Measurements from ENCODE around the gene FBXW11.
"Not testable (repeated sequence)": the region's sequence is repeated elsewhere in the genome, so short reads cannot be mapped to it uniquely, and the experiment has no call there.

FBXW11 gene

GRCh38 chr5:171965745-171966144 lies 40.7 kb downstream of the FBXW11 start:
- TF ChIP-seq ZNF274 (IDR thresholded peaks at IDR 0.05; ENCODE audit: low read depth, low read length), result no peak

GRCh38 chr5:171963416-171963815 lies 43.0 kb downstream of the FBXW11 start:
- no peak for TF ChIP-seq ZNF274 (IDR thresholded peaks at IDR 0.05; ENCODE audit: low read depth, low read length)
- no peak overlapping the region for H3K4me3 ChIP-seq (ENCODE audit: low read length)

More at GRCh38 chr5:171965745-171966144, 40.7 kb downstream of the FBXW11 start:
- H3K4me3 ChIP-seq (ENCODE audit: low read length), result no peak overlapping the region

- H3K4me3 ChIP-seq (ENCODE audit: low read length), result no peak overlapping the region
- TF ChIP-seq ZNF274 (IDR thresholded peaks at IDR 0.05; ENCODE audit: low read depth, low read length), result no peak
These were observed 45.3 kb downstream of the FBXW11 start for GRCh38 chr5:171961117-171961516.

- no peak for TF ChIP-seq ZNF274 (IDR thresholded peaks at IDR 0.05; ENCODE audit: low read depth, low read length)
- H3K4me3 ChIP-seq (ENCODE audit: low read length), result no peak overlapping the region; the same call in 1 of the 2 replicates
These were observed 48.7 kb downstream of the FBXW11 start for GRCh38 chr5:171957591-171958251.

GRCh38 chr5:171956887-171957495 lies 49.4 kb downstream of the FBXW11 start:
- no peak overlapping the region; the same call in 1 of the 2 replicates for H3K4me3 ChIP-seq (ENCODE audit: low read length)
- no peak for TF ChIP-seq ZNF274 (IDR thresholded peaks at IDR 0.05; ENCODE audit: low read depth, low read length)

GRCh38 chr5:171956314-171956713 lies 50.1 kb downstream of the FBXW11 start:
- H3K4me3 ChIP-seq (ENCODE audit: low read length), result no peak overlapping the region
- no peak for TF ChIP-seq ZNF274 (IDR thresholded peaks at IDR 0.05; ENCODE audit: low read depth, low read length)

GRCh38 chr5:171955761-171956160 lies 50.7 kb downstream of the FBXW11 start:
- no peak for TF ChIP-seq ZNF274 (IDR thresholded peaks at IDR 0.05; ENCODE audit: low read depth, low read length)
- no peak overlapping the region for H3K4me3 ChIP-seq (ENCODE audit: low read length)

- H3K4me3 ChIP-seq (ENCODE audit: low read length), result no peak overlapping the region
- no peak for TF ChIP-seq ZNF274 (IDR thresholded peaks at IDR 0.05; ENCODE audit: low read depth, low read length)
These were observed 51.7 kb downstream of the FBXW11 start for GRCh38 chr5:171954721-171955120.

GRCh38 chr5:171953860-171954701 lies 52.4 kb downstream of the FBXW11 start:
- no peak overlapping the region for H3K4me3 ChIP-seq (ENCODE audit: low read length)
- no peak for TF ChIP-seq ZNF274 (IDR thresholded peaks at IDR 0.05; ENCODE audit: low read depth, low read length)

GRCh38 chr5:171952021-171952420 lies 54.4 kb downstream of the FBXW11 start:
- no peak overlapping the region for H3K4me3 ChIP-seq (ENCODE audit: low read length)
- no peak for TF ChIP-seq ZNF274 (IDR thresholded peaks at IDR 0.05; ENCODE audit: low read depth, low read length)

- no peak for TF ChIP-seq ZNF274 (IDR thresholded peaks at IDR 0.05; ENCODE audit: low read depth, low read length)
- H3K4me3 ChIP-seq (ENCODE audit: low read length), result no peak overlapping the region
These were observed 55.2 kb downstream of the FBXW11 start for GRCh38 chr5:171951218-171951617.

- no peak for TF ChIP-seq ZNF274 (IDR thresholded peaks at IDR 0.05; ENCODE audit: low read depth, low read length)
- H3K4me3 ChIP-seq (ENCODE audit: low read length), result no peak overlapping the region
These were observed 60.2 kb downstream of the FBXW11 start for GRCh38 chr5:171946000-171946781.

GRCh38 chr5:171945476-171945875 lies 61.0 kb downstream of the FBXW11 start:
- no peak overlapping the region for H3K4me3 ChIP-seq (ENCODE audit: low read length)
- TF ChIP-seq ZNF274 (IDR thresholded peaks at IDR 0.05; ENCODE audit: low read depth, low read length), result no peak

GRCh38 chr5:171945066-171945465 lies 61.4 kb downstream of the FBXW11 start:
- no peak for TF ChIP-seq ZNF274 (IDR thresholded peaks at IDR 0.05; ENCODE audit: low read depth, low read length)

GRCh38 chr5:171942112-171942516 lies 64.3 kb downstream of the FBXW11 start:
- H3K4me3 ChIP-seq (ENCODE audit: low read length), result not testable (repeated sequence)

More at GRCh38 chr5:171945066-171945465, 61.4 kb downstream of the FBXW11 start:
- no peak overlapping the region for H3K4me3 ChIP-seq (ENCODE audit: low read length)

- H3K4me3 ChIP-seq (ENCODE audit: low read length), result not testable (repeated sequence)
These were observed 64.8 kb downstream of the FBXW11 start for GRCh38 chr5:171941675-171942074.

GRCh38 chr5:171941275-171941674 lies 65.2 kb downstream of the FBXW11 start:
- H3K4me3 ChIP-seq (ENCODE audit: low read length), result not testable (repeated sequence)

Data from GM08714 (cell line).